Stimulated activated CD4-positive, alpha-beta T cell treated with anti-CD3 and anti-CD28 coated beads, Interleukin-1b, Interleukin-23, amount 100 ng/mL, for 4 hours (primary cell): ENCODE measurements around the gene TOP3A.

Experiments used
- DNase-seq, 2 donors: peaks; one replicate each; pipeline ENCODE4 v3.0.0-alpha.2; 2020; ENCODE audit warnings: low read depth in 2 of 2

TOP3A gene

DNA sequence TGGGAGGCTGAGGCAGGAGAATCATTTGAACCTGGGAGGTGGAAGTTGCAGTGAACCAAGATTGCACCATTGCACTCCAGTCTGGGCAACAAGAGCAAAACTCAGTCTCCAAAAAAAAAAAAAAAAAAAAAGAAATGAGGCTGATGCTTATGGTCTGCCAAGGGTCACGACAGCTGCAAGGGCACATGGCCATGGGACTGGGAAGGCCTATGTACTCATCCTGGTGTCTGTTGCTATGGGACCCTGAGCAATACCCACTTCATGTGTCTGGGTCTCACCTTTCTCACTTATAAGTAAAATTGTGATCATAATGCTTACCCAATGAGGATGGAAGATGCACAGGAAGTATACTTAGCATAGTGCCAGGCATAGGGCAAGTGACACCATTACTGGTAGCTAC, 37.7 kb downstream of the TOP3A start:
- DNase-seq: no peak

DNA sequence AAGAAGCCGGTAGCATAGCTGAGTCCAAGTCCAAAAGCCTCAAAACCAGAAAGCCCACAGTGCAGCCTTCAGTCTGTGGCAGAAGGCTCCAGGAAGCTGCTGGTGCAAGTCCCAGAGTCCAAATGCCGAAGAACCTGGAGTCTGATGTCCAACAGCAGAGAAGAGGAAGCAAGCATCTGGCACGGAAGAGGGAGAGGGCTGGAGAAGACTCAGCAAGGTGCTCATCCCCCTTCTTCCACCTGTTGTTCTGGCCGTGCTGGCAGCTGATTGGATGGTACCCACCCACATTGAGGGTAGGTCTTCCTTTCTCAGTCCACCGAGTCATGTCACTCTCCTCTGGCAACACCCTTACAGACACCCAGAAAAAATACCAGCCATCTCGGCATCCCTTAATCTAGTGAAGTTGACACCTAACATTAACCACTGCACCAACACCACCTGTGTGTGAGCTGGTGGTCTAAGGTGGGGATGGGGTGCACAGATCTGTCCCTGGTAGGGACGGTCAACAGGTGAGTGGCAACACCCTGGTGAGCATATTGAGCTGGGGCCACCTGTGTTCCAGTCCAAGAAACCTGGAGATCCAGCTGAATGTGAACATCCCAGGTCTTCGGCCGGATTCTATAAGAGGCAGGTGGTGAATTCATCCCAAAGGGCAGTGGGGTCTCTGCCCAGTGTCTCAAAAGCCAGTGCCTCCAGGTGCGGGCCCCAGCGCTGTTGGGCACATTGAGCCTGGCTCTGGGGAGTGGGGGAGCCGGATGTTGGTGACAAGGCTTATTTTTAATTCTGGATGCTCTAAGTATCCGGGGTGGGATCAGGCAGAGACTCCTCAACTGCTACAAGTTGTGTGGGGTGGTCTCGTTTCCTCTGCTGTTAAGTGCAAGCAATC, 44.5 kb downstream of the TOP3A start:
- DNase-seq: no peak

DNA sequence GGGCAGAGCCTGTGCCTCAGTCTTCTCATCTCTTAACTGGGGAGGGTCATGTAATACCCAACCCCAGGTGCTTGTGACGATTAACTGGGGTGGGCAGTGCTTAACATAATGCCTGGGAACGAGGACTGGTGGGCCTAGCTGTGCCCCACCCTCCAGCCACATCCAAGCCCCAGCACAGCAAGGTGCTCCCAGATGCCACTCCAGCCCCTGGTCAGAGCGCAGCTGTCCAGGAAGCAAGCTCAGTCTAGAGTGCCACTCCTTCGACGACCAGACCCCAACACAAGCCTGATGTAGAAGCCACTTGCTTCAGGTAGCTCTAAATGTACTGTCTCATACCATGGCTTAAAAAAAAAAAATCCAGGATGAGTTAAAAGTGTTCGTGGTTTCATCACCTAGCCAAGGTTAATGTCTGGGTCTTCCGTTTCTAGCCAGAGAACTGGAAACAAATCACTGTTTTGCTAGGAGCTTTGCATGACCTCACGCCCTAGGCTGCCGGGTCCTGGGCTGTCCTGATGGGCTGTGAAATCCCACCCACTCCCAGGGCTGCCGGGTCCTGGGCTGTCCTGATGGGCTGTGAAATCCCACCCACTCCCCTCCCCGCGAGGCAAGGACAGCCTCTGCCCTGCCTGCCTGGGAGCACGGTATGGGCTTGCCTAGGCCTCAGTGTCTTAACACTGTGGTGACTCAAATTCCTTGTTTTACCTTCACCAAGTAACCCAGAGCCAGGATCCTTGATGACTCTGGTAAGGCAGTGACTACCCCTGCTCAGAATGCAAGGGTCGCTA, 46.7 kb downstream of the TOP3A start:
- DNase-seq: no peak

DNA sequence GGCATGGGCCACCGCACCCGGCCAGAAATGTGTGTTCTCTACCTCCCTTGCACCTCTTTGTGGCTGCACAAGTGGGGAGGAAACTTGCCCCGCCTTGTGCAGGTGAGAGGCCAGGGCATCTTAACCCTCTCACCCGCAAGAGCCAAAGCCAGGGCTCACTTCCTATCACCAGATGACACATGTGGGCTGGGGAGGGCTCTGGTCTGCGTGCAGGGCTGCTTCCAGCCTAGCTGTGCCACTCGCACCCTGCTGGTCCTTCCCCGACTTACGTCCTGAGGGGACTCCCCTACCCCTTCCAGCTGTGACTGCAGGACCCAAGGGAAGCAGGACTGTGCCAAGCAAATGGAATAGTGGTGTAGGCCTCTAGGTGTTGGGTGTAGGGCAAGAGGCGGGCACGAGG, 47.4 kb downstream of the TOP3A start:
- no peak for DNase-seq

DNA sequence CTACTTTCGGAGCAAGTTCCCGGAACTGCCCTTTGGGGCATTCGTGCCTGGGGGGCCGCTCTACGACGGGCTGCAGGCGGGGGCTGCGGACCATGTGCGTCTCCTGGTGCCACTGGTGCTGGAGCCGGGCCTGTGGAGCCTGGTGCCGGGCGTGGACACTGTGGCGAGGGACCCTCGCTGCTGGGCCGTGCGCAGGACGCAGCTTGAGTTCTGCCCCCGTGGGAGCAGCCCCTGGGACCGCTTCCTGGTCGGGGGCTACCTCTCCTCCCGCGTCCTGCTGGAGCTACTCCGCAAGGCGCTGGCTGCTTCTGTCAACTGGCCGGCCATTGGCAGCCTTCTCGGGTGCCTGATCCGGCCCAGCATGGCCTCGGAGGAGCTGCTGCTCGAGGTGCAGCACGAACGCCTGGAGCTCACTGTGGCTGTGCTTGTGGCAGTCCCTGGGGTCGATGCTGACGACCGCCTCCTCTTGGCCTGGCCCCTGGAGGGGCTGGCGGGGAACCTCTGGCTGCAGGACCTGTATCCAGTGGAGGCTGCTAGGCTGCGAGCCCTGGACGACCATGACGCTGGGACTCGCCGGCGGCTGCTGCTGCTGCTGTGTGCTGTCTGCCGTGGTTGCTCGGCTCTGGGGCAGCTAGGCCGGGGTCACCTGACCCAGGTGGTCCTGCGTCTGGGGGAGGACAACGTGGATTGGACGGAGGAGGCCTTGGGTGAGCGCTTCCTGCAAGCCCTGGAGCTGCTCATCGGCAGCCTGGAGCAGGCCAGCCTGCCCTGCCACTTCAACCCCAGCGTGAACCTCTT, 50.7 kb downstream of the TOP3A start:
- DNase-seq: no peak

DNA sequence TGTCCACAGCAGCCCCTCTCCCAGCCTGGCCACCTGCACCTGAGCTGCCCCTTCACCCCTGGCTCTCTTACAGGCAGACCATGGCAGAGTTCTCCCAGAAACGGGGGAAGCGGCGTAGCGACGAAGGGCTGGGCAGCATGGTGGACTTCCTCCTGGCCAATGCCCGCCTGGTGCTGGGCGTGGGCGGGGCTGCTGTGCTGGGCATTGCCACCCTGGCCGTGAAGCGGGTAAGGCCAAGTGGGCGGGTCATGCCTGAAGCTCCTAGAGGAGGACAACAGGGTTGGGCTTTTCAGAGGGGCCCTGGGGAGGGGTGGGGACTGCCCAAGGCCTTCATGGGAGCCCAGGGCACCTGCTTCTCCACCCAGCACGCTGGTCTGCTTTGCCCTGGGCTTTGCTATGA, 52.2 kb downstream of the TOP3A start:
- DNase-seq: no peak

DNA sequence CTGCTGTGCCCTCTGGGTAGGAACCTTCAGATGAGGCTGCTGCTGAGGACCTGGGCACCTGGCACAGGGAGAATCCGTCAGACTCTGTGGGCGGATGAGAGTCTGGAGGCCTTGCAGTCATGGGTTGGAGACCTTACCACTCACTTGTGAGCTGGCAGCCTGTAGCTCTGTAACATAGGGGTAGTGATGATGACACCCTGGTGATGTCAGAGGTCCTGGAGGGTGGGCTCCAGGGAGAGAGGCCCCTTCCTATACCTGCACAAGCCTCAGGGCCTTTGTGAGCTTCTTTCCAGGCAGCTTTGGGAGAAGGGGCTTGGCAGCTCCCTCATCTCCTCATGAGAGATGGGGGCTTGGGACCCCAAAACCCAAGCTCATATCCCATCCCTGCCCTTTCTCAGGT, 52.7 kb downstream of the TOP3A start:
- no peak for DNase-seq

DNA sequence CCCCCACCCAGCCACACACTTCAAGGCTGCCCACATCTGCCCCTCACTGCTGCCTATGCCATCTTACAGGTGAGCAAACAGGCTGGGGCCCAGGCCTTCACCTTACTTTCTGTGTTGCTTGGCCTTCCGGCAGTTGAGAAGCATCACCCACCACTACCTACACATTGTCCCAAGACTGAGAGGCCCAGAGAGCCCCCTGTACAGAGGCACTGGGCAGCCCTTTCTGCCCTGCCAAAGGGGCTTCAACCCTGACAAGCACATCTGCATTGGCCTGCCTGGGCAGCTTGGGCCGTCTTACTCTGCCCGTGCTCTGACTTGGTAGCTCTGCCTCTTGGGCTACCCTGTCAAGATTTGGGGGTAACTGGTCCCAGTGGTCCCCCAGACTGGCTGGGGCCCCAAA, 53.1 kb downstream of the TOP3A start:
- no peak for DNase-seq

DNA sequence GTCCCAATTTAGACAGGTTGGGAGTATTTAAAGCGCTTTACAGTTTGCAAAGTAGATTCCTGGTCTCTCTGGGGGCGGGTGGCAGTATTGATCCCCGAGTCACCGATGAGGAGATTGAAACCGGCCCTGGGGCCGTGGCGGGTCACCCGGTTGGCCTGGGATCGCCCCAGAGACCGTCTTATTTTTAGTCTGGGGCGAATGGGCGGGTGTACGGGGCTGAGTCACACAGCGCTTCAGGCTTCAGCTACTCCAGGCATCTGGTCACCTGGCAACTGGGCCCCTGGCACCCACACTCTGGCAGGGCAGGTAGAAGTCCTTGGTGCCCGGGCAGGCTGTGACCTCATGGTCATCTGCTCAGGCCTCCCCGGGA, 53.7 kb downstream of the TOP3A start:
- peak in 1 of 2 donors; percentile 12 for DNase-seq

DNA sequence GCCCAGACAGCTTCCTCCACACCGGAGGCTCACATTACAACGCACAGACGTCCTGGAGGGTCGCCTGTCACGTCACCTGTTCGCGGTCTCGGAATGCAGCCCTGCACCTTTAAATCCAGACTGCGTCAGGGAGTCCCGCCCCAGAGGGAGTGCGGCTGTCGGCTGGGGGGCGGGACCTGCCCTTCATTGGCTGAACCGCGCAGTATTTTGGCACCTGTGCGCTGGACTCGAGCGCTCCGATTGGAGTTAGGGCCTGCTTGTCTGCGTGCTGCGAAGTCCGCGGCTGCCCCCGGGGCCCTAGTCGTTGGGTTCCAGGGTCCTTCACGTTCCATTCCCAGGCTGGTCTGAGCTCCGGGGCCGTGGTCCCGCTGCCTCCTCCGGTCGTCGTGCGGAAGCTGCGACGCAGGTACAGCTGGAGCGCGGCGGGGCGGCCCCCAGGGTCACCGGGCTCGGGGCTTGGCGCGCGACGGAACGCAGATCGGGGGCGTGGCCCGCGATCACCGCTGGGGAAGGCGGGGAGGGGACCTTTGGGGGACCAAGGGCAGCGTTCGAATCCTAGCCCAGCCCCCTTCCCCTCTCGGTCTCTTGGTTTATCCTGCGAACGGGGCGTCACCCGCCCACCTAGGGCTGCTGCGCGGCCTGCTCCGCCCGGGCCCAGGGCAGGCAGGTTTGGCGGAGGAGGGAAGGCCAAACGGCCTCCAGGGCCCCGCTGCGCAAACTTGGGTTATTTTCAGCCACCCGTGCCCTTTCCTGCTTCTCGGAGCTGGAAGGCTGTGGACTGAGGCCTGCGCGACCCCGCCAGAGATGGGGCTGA, 54.3 kb downstream of the TOP3A start, which contains the start of gene MIEF2:
MIEF2 (plus strand) TSS at position 331 of the 814 bp plus-strand sequence. CDS start 2,059 bp downstream, outside the sequence.
- peak; percentile 86 to 88 for DNase-seq

DNA sequence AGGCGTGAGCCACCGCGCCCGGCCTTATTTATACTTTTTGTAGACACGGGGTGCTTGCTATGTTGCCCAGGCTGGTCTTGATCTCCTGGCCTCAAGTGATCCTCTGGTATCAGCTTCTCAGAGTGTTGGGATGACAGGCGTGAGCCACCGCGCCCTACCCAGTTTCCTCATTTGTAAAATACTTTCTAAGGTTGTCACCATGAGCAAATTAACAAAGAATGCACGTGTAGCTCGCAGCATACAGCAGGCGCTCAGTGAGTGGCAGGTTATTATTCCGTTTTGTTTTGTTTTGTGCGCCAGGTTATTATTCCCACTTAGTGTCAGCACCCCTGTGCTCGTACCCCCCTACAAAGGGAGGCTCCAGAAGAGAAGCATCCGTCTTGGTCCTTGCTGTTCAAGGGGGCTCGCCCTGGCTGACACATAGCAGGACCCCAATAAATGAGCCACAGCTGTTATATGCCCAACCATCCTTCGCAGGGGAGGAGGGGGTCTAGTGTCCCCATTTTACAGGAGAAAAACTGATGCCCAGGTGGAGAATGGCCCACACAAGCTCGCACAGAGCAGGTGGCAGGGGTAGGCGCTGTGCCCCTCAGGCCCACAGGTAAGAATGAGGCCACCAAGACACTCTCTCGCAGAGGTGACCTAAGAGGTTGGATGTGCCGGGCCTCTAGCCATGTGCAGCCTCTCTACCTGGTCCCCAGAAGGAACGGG, 55.0 kb downstream of the TOP3A start:
- no peak for DNase-seq

DNA sequence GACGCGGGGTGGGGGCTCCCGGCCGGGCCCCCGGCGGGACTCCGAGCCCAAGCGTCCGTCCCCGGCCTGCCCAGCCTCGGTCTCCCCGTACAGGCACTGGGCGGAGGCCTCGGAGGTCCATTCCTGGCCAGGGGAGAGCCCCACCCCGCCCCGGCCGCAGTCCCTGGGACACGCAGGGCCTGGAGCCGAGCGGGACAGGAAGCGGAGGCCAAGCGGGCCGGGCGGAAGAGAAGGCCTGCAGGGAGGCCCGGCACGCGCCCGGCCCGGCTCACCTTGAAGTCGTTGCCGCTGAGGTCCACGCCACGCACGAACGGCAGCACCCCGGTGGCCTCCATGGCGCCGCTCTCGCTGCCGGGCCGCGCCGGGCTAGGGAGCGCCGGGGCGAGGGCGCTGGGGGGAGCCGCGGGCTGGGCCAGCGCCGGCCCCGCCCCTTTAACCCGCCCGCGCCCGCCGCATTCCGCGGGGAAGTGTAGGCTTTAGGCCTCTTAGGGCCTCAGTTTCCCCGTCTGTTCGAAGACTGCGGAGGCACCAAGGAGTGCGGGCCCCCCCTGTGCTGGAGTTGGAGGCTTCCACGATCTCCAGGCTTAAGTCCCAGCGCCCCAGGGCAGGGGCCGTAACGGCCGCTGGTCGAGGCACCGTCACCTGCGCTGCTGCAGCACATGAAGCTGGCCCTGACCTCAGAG, 56.3 kb downstream of the TOP3A start, which contains the start of gene FLII:
FLII (minus strand) TSS at position 383 of the 683 bp plus-strand sequence; CDS start at position 335, 48 bp downstream.
- peak; percentile 31 to 65 for DNase-seq

DNA sequence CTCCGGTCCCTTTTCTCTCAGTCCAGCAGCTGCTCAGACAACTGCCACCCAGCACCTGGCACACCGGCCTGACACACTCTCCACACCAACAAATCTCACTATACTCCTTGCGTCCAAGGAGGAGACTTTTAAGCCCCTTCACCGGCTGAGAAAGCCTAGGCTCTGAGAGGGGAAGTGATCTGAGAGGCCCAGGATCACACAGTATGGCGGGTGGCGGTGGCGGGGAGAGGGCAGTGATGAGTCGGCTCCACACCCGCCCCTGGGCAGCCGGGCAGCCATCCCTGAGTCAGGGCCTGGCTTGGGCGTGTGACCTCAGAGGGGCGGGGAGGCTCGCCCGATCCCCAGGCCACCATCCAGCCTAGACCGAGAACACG, 56.8 kb downstream of the TOP3A start:
- peak in 1 of 2 donors; percentile 32 for DNase-seq

DNA sequence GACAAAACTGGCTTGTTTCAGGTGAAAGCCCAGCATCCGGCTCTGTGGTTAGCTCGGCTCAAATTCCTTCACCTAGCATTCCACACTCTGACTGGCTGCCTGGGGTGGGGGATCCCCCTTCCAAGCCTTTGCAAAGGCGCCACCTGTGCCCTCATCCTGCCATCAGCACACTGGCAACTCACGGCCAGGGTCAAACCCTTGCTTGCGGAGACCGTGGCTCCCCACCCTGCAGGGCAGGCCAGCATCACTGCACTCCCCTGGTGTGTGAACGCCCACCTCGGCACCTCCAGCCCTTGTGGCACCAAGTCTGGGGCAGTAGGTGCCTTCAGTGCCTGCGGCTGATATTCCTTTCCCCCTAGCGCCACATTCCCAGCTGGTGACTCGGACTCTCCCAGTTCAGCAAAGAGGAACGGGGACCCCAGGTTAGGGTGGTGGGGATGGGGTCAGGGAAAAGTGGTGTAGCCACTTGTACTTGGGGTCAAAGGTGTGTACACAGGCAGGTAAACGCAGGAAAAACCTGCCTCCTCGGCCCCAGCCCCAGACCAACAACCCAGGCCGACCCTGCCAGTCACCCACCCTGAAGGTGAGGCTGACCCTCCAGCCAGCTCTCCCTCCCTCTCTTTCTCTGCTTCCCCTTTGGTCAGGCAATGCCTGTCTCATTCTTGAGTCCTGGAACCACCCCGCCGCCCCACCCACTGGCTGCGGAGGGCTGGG, 57.4 kb downstream of the TOP3A start:
- peak in 1 of 2 donors; percentile 17 for DNase-seq

DNA sequence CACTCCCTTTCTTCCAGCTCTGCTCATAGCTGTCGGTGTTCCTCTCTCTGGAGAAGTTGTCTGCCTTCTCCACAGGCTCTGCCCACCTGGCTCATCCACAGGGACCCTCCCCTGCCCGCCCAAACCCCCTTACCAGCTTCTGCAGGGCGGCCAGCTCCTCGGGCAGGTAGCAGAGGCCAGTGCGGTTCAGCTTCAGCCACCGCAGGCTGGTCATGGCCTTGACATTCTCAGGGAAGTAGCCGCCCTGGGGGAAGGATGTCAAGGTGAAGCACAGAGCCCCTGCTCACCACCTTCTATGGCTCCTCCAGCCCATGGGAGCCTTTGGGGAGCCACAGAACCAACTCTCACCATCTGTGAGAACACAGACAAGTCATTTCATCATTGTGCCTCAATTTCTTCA, 58.0 kb downstream of the TOP3A start:
- no peak for DNase-seq

DNA sequence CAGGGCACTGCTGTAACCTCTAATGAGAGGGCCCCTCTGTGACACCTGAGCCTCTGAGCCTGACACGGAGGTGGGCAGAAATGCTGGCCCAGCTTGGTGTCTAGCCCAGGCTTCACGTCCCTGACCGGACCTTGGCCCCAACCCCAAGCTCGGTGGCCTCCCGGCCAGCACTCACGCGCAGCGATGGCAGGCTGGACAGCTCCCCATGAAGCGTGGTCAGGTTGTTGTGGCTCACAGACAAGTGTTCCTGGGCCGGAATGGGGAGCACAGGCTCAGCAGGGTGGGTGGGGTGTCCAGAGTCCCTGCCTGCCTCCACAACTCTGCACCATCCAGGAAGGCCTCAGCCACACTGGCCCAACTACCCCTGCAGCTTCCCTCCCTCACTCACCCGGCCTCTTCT, 58.4 kb downstream of the TOP3A start:
- DNase-seq: no peak

DNA sequence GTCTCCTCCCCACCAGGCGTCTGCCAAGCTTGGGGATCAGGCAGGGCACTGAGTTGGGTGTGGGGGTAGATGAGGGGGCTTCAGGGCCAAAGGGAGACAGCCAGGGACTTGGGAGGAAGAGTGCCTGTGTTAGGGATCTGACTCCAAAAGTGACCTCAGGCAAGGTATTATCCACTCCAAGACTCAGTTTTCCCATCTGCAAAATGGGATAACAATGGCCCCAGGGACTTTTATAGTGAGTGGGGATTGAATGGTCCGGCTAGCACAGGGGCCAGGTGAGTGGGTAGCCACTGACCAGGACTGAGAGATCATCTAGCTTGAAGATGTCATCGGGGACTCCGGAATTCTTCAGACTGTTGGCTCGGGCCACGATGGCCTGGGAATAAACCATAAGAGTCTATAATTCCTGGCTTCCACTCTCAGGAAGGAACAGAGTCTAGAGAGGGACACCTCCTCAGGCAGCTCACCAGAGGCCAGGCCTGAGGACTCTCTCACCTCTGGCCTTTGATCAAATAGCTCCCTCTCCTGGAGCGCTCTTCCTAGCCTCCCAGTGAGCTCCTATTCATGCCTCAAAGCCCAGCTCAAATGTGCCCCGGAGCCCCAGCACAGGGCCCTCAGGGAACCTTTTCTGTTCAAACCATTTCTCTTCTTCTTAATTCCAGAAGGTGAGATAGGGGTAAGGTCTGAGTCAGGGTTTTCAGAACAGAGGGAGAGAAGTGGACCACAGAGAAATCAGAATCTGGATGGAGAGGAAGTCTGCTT, 59.7 kb downstream of the TOP3A start:
- DNase-seq: no peak
